GM21825 (cell line): ENCODE measurements around the gene SLC22A23.

Source experiments
- ATAC-seq: cut with Tn5 transposase; IDR thresholded peaks from one replicate; pipeline ENCODE4 v1.9.1; 2021; ENCODE audit warnings: mild to moderate bottlenecking, moderate library complexity; ENCODE audit not compliant: unreplicated experiment

The SLC22A23 gene

DNA sequence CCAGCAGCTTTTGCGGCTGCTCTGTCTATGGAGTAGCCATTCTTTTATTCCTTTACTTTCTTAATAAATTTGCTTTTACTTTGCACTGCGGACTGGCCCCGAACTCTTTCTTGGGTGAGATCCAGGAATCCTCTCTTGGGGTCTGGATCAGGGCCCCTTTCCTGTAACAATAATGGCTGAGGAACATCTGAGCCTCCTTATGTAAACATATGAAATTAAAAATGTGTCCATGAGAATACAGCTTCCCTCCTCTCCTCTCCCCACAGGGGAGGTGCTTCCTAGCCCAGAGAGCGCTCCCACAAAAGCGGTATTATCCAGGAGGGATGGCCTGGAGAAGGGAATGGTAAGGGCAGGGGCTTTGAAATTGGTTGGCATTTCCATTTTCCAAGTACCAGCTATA, 117.0 kb downstream of the SLC22A23 start:
- no peak for ATAC-seq

DNA sequence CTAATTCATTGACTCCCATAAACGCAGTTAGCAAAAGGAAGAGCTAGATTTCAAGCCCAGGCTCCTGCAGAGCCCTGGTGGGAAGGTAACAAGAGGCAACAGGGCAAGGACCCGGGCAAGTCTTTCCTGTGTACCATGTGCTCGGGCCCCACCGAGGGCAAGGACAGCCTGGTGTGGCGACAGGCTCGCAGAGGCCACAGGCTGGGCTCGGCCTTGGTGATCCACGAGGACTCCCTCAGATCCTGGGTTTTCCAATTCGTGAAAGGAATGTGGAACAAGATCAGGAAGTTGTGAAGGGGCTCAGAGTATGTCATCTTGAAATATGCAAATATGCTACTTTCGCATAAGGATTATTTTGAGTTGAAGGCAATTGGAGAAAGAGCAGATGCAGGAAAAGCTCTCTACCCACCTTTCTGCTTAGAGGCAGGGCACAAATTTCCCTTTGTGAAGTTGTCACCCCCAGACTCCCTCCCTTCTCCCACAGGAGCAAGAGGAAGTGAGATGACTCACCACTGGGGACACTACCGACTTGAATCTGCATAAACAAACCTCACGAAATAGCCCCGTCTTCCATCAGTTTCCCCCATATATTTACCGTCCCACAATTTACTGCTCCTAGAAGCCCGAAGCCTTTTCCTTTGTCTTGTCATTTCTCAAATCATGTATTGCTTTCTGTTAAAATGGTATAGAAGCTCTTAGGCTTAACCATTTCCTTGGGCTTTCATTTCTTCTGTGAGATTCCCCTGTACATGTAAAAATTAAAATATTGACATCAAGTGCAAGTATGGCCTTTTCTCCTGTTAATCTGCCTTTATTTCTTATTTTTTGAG, 119.1 kb downstream of the SLC22A23 start:
- ATAC-seq: no peak

DNA sequence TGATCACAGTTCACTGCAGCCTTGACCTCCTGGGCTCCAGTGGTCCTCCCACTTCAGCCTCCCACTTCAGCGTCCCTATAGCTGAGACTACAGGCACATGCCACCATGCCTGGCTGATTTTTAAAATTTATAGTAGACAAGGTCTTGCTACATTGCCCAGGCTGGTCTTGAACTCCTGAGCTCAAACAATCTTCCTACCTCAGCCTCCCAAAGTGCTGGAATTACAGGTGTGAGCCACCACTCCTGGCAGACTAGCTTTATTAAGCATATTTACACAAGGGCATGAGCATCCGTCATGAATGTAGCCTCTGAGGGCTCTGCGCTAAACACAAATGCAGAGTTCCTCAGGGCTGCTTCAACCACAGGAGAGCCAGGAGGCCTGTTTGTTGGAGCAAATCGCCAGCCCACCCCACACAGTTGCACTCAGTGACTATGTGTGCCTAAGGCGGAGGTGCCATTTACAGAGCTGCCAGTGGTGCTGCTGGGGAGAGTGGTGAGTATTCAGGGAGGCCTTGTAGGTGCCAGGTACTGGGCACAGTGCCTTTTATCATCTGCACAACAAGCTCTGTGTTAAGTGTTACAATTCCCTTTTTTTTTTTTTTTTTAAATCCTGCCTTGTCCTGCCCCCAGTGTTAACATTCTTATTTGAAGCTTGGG, 119.9 kb downstream of the SLC22A23 start:
- no peak for ATAC-seq

DNA sequence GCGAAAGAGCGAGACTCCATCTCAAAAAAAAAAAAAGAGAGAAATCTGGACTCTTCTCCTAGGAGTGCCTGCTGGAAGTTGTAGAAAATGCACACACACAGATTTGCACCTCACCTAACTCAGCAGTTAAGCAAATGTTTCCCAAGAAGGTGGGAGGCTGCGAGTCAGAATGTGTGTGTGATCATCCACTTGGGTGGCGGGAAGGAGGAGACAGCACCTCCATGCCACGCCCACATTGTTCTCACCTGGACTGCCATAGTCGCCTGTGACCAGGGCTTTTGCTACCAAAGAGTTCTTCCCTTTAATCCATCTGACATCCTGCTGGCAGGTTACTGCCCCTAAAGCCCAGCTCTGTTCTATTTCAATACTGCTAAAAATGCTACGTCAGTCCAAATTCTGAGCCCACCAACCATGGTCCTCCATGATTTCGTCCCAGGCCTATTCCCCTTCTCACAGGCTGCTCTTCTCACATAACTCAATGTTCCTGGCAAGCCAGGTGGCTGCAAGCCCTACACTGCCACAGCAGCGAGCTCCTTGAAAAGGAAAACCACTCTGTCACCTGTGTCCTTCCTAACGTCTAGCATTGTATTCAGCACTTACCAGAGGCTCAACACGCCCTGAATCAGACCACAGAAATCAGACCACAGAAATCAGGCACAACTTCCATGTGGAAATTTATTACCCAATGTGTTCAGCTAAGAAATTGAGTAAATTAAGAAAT, 120.6 kb downstream of the SLC22A23 start:
- ATAC-seq: no peak

DNA sequence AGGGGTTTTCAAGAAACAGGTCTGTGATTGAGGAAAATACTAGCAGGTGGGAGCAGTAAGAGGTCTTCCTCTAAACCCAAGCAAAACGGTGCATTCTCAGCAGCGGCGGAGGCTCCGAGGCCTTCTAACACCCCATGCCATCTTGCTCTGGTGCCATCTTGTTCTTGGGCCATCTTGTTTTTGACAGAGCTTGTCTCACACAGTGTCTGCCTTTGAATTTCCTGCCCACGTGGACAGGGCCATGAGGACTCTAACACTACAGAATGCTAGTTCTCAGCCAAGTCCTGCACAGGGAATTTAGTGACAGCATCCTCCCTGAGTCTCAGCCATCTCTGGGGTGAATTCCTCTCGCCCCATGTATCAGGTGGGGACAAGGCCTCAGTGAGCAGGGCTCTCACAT, 121.7 kb downstream of the SLC22A23 start:
- ATAC-seq: no peak

DNA sequence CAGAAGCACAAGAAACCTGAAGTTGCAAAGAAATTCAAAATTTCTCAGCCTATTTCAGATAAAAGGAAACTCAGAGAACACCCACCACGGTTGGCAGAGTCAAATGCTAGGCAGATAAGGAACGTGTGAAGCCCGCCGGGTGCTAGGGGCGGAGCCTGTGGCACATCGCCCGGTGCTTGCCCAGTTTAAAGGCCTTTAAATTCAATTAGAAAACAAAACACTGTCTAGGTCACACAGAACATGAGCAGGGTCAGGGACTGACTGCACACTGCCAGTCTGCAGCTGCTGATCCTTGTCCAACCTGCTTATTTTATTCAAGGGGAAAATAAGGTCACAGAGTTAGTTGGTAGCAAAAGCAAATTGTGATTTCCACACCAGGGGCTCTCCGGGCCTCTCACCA, 122.3 kb downstream of the SLC22A23 start:
- no peak for ATAC-seq

DNA sequence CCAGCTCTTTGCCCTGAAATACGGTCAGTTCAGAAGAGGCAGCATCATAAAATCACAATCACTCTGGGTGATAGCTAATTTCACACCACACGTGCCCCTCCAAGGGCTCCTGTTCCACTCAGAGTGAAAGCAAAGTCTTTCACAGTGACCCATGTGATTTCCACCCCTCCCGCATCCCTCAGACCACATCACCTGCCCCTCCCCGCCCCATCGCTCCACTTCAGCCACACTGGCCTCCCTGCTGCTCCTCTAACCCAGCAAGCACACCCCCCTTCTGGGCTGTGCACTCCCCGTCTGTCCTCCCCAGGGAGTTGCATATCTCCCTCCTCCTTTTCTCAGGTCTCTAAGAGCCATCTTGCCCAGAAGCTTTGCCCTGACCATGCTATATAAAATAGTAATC, 123.6 kb downstream of the SLC22A23 start:
- peak; percentile 65 for ATAC-seq

DNA sequence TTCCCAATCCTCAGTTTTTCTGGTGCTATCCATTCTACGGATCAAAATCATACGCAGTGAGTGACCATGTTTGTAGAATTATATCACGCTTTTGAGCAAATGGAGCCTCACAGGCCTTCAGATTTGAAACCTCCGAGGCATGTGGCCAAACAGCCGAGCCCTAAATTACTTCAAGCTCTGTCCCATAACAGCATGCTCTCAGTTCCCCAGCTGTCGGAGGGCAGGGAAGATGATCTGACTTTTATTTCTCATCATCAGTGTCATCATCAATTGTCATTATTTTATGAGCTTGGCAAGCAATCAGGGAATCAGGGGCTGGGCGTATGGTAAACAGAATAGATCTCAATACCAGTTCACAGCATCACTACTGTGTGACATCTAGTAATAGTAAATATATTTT, 124.9 kb downstream of the SLC22A23 start:
- no peak for ATAC-seq

DNA sequence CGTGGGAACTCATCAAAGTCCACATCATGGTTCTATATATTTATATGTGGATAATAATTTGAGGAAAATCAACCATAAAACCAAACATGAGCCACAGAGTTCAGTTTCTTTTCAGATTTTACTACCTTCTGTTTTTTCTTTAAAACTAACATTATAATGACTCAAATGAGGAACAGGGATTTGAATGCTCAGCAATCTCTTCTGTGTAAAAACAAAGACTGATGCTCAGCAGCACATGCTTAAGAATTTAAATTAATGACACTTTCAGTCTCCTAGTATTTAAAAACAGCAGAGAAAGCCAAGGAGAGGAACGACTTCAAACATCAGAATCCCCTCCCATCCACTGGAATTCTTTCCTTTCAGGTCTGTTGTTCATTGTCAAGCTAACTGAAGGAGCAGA, 125.4 kb downstream of the SLC22A23 start:
- ATAC-seq: no peak

DNA sequence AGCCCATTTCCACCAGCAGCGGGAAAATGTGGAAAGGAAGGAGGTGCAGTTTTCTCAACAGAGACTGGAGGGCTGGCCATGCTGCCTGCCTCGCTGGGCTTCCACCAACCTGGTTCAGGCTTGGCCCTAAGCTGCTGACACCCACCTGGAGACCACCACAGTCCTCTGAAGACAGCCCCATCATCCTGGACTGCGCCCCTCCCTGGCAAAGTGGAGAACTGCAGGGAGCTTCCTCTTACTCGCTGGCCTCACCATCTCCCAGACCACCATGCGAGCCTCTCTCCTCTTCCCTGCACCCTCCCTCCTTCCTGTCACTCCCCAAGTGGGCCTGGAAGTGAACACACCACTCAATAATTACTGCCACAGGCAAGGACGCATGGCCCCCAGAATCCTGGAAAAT, 126.7 kb downstream of the SLC22A23 start:
- ATAC-seq: no peak

DNA sequence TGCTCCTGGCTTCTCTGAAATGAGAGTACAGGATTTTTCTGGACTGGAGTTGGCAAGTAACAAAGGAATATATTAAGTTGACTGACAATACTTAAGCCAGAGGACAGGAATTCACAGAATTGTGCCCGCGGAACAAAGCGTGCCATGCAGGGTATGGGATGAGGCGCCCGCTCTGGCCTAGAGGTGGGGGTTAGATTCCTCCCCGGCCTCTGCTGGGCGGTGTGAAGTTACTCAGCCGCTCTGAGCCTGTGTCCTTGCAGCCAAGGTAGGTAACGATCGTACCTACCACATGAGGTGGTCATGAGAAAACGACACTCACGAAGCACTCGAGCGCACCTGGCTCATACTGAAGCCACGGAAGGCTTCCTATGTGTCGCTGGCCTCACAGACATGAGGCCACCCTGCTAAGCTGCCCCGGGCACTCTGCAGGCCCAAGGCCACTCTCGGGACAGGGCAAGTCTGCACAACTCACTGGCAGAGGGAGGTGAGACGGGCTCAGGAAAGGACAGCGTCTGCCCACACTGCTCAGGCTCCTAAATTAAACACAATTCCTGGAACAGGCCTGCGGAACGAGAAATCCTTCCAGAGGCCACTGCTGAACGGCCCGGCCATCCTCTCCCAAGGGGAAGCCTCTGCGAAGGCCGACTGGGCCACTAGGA, 127.3 kb downstream of the SLC22A23 start:
- no peak for ATAC-seq

DNA sequence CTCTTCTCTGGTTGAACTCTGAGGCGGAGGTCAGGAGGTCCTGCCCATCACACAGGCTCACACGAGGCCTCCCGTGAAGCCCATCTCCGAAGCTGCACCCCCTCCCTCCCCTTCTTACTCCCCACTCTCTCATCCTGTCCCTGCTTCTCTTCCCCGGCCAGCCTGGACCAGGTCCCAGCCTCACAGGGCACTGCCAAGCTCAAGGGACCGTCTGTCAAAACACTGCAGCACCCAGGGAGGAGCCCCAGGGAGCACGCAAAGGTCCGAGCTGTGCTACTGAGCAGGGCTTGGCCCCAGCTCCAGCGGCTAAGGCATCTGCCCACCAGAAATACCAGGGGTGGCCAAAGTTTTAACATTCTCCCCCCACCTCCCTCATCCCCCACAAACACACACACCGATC, 128.1 kb downstream of the SLC22A23 start:
- ATAC-seq: no peak

DNA sequence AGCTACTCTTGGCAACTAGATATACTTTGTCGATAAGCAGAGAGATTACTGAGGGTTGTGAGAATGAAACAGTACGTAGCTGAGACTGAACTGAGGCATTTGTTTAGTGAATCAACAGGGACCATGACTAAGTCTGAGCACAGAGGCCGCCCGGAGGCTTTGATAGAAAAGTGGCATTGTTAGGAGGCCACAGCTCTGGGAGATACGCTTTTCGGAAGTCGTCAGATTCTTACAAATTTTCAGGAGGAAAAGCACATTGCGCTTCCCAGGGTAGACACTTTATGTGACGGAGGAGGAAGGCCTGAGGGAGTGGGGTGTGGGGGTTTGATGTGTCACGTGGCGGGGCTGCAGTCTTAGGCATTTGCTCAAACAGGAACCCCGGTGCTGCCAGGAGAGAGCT, 128.7 kb downstream of the SLC22A23 start:
- ATAC-seq: no peak

DNA sequence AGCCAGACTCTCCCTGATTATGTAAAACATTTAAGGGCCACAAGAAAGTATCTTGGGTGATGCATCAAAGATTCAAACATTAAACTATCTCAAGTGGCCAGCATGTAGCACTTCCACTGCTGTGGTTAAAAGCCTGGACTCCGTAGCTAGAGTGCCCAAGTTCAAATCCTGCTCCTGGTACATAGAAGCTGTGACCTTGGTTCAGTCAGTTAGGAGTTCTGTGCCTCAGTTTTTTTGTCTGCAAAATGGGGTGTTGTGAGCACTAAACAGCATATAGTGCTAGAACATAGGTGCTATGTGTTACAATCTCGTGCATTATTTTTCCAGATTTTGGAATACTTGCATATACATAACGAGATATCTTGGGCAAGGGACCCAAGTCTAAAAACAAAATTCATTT, 129.4 kb downstream of the SLC22A23 start:
- no peak for ATAC-seq

DNA sequence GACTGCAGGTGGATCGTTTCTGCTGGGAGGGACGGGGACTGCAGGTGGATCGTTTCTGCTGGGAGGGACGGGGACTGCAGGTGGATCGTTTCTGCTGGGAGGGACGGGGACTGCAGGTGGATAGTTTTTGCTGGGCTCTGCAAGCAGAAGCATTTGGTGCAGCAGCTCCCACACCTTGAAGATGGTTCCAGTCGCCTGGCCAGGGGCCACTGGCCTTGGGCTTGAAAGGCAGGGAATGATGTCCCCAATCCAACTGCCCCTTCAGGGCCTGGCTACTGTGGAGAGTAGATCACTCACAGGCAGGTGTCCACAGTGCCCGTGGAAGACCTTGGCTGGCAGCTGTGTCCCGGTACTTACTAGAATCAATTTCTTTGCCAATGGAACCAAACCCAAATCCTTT, 129.9 kb downstream of the SLC22A23 start:
- no peak for ATAC-seq

DNA sequence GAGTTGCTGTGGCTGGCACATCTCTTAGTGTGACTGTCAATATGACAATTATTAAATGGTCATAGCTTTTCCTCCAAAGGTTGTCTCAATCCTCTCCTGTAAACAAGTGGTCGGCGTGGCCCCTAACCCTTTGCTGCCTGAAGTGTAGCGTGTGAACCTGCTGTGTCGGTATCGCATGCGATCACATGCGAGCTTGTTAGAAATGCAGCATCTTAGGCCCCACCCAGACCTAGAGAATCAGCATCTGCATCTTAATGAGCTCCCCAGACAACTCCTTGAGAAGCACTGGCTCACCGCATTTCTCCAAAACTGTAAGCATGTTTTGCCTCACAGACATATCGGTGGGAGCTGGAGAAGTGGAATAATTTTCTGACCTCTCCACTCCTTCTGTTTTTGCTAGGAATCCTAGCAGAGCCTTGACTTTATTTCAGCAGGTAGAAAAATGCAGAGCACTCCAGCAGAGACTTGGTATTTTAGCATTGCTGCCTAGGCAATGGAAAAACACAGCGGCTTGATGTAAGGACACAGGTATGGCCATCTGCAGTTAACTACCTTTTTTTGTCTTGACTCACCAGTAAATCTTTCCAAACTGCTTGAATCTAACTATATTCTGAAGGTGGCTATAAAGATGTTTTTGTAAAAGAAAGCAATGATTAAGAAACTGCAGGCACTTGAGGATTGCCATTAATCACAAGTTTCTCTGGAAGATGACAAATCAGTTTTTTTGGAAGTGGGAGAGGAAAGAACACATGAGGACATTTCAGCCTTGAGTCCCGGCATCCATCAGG, 130.5 kb downstream of the SLC22A23 start:
- ATAC-seq: no peak

DNA sequence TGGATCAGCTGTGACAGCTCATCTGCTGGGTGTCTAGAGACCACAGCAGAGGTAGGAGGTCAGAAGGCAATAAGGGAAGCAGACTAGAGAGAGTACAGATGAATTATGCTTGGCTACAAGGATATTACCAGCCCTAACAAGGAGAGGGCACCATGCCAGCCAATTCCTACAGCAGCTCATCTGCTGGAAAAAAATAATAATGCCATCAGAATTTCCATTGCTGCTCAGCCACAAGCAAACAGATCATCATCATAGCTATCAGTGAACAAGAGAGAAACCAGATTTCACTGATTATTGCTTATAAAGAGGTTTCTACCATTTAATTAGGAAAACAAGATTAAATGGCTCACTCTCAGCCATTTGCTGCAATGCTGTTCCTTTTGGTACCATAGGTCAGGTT, 131.6 kb downstream of the SLC22A23 start:
- no peak for ATAC-seq

DNA sequence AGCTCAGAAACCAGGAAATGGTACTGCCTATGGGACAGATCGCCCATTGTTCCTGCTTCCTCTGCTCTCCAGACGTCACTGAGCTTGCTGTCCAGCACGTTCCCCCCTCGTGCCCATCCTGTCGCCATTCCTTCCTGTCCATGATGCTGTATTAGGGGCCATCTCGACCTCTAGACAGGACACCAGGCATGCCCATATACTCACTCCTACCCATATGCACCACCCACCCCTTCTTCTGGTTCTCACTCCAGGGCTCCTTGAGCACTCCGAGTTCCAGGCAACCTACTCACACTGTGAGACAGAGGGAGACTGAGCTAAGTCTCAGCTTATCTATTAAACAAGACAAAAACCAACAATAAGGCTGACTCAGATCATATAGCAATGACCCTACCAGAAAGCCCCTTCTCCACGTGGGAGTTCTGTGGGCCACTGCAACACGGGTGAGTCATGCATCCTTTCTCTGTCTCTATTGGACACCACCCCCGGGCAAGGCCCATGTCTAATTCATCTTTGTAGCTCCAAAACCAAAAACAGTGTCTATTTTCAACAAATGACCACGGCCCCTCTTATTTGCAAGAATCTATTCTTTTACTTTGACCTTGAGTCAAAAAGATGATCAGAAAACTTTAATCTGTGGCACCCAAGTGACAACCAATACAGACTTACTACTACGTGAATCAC, 132.4 kb downstream of the SLC22A23 start:
- ATAC-seq: peak; percentile 71

DNA sequence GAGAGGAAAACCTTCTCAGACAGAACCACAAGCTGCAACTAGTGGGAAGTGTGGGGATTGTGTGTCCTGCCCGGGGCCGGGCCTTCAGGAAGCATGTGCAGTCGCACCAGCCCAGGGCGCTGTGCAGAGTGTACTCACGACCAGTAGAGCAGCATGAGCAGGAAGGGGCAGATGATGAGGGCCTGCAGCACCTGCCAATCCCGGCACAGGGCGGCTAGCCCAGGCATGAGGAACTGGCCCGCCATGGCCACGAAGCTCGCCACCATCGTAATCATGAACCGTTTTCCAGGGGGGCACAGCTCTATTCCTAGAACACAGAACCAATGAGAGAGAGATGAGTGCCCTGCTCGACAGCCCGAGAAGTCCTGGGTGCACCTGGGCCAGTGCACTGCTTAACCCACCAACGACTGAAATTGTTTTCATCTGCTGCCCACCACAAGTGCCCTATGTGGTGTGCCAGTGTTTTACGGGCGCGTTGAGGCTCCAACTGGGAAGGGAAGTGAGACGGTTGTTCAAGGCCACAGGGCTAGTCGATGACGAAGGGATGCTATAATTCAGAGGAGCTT, 133.1 kb downstream of the SLC22A23 start:
- ATAC-seq: no peak

DNA sequence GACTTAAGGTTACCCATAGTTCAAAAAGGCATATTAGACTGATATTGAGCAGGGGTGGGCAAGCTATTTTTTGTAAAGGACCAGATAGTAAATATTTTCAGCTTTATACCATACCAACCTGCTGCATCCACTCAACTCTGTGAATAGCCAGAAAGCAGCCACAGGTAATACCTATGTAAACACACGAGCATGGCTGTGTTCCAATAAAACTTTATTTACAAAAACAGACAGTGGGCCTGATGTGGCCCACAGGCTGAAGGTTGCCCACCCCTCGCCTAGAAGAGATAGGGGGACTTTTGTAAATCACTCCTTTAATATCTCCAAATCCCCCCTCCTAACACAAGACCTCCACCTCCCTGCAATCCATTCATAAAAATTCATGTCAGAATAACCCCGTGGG, 133.7 kb downstream of the SLC22A23 start:
- no peak for ATAC-seq
